ENCODE results near the gene RAB3B. TPM values are rescaled to one million over a fixed set of nuclear protein-coding genes. Genes with fewer than 3 reads are reported as not detected.

RAB3B gene
- total and polyA plus RNA-seq, 8 donors, result 0.69 to 5.7 (median 1.6) TPM

GRCh38 chr1:51927029-51927428 lies 63.5 kb downstream of the RAB3B start:
- TF ChIP-seq, protein P1, sequence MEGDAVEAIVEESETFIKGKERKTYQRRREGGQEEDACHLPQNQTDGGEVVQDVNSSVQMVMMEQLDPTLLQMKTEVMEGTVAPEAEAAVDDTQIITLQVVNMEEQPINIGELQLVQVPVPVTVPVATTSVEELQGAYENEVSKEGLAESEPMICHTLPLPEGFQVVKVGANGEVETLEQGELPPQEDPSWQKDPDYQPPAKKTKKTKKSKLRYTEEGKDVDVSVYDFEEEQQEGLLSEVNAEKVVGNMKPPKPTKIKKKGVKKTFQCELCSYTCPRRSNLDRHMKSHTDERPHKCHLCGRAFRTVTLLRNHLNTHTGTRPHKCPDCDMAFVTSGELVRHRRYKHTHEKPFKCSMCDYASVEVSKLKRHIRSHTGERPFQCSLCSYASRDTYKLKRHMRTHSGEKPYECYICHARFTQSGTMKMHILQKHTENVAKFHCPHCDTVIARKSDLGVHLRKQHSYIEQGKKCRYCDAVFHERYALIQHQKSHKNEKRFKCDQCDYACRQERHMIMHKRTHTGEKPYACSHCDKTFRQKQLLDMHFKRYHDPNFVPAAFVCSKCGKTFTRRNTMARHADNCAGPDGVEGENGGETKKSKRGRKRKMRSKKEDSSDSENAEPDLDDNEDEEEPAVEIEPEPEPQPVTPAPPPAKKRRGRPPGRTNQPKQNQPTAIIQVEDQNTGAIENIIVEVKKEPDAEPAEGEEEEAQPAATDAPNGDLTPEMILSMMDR (IDR thresholded peaks at IDR 0.05), result no peak
- H3K27ac ChIP-seq, result no peak overlapping the region
- H3K27me3 ChIP-seq, result no peaks in the 10 kb centered on the region
- H3K9me3 ChIP-seq, result no peaks in the 10 kb centered on the region
- H3K4me1 ChIP-seq, result no peaks in the 10 kb centered on the region
- 78 to 79% methylated on average over 2 of the region's 2 CpGs for WGBS, 2 donors
- H3K36me3 ChIP-seq, result no peaks in the 10 kb centered on the region
- H3K4me3 ChIP-seq, result no peak overlapping the region
- FAIRE-seq, result no peak
- no peak for ATAC-seq
- DNase-seq, result no peak
- intact Hi-C loops (cut with DNase I), result no loop called here

DNA sequence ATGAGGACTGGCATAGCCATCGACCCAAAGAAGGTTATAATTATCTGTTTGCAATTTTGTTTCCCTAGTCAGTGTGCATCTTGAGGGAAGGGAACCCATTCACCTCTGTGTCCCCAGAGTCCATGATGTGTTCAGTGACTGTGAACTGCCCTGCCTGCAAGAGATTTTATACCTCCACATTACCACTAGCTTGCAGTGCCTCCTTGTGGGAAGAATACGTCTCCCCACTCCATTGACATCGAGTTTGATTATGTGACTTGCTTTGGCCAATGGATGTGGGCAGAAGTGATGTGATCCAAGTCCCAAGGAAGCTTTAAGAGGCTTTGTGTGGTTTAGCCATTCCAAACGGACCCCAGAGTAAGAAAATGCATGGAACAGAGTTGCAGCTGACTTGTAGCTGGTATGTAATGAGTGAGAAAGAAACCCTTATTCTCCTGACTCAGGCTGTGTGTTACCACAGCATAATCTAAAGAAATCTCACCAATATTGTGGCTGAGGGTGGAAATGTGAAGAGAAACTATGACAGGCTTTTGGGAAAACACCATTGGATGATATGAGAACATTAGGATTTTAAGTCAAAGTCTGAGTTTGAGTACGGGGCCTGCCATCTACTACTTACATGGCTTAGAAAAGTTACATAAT lies 64.2 kb downstream of the RAB3B start:
- WGBS, 2 donors, result 63 to 70% methylated on average over 5 of the region's 5 CpGs
- FAIRE-seq, result no peak

DNA sequence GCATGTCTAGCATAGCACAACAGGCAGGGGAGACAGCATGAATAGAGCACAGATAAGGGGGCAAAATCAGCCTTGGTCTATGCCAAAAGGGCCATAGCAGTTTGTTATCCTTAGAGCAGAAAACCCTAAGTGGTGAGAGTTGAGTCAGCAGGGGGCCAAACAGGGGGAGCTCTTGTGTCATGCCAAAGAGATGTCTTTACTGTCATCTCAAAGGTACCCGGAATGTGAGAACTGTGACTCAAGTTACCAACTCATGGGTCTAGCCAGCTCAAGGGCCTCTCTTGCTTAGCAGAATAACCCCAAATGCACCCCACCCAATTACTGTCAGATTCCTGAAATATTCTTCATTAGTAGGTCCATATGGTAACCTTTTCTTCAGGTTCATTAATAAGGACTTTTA lies 66.0 kb downstream of the RAB3B start:
- no peak overlapping the region for H3K27ac ChIP-seq
- H3K27me3 ChIP-seq, result no peaks in the 10 kb centered on the region
- H3K36me3 ChIP-seq, result no peaks in the 10 kb centered on the region
- no peaks in the 10 kb centered on the region for H3K4me1 ChIP-seq
- no peaks in the 10 kb centered on the region for H3K9me3 ChIP-seq
- FAIRE-seq (no peak), DNase-seq (no peak), ATAC-seq (no peak)
- TF ChIP-seq, protein P1 (IDR thresholded peaks at IDR 0.05), result no peak
- H3K4me3 ChIP-seq, result no peak overlapping the region
- 50 to 79% methylated on average over 1 of the region's 1 CpG for WGBS, 2 donors
- intact Hi-C loops (cut with DNase I), result no loop called here

More for the DNA sequence above, 64.2 kb downstream of the RAB3B start:
- no peaks in the 10 kb centered on the region for H3K36me3 ChIP-seq
- no peak overlapping the region for H3K27ac ChIP-seq
- H3K4me1 ChIP-seq, result no peaks in the 10 kb centered on the region
- H3K9me3 ChIP-seq, result no peaks in the 10 kb centered on the region
- H3K4me3 ChIP-seq, result no peak overlapping the region
- intact Hi-C loops (cut with DNase I), result no loop called here
- DNase-seq (no peak), ATAC-seq (no peak)
- TF ChIP-seq, protein P1 (IDR thresholded peaks at IDR 0.05), result no peak
- no peaks in the 10 kb centered on the region for H3K27me3 ChIP-seq

DNA sequence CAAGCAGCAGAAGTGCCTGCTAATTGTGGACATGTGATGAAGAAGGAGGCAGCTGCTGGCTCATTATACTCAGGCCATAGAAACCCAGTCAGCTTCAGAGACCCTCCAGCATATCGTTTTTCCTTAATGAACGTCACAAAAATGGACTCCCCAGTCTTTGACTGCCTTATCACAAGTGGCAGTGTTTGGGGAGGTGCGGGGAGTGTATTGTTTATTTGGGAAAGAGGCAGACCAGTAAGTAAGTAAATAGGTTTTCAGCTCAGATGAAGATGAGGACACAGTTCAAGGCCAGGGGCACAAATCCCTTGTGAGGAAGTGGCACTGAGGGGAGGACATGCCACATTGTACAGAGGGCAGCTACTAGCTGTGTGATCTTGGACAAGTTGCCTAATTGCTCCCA lies 68.5 kb downstream of the RAB3B start:
- H3K27ac ChIP-seq, result no peak overlapping the region
- no peak overlapping the region for H3K4me3 ChIP-seq
- FAIRE-seq (no peak), ATAC-seq (no peak), DNase-seq (no peak)
- H3K36me3 ChIP-seq, result no peaks in the 10 kb centered on the region
- no peaks in the 10 kb centered on the region for H3K9me3 ChIP-seq
- no peaks in the 10 kb centered on the region for H3K4me1 ChIP-seq
- H3K27me3 ChIP-seq, result no peaks in the 10 kb centered on the region
- intact Hi-C loops (cut with DNase I), result no loop called here
- TF ChIP-seq, protein P1 (IDR thresholded peaks at IDR 0.05), result no peak
- 49 to 68% methylated on average over 3 of the region's 3 CpGs for WGBS, 2 donors

- DNase-seq, result no peak
- no peaks in the 10 kb centered on the region for H3K36me3 ChIP-seq
- intact Hi-C loops (cut with DNase I), result no loop called here
- H3K27me3 ChIP-seq, result no peaks in the 10 kb centered on the region
- H3K4me1 ChIP-seq, result no peaks in the 10 kb centered on the region
- no peak overlapping the region for H3K4me3 ChIP-seq
- no peak for FAIRE-seq
- TF ChIP-seq, protein P1 (IDR thresholded peaks at IDR 0.05), result no peak
- no peak overlapping the region for H3K27ac ChIP-seq
- no peak for ATAC-seq
- H3K9me3 ChIP-seq, result no peaks in the 10 kb centered on the region
- WGBS, 2 donors, result 68 to 76% methylated on average over 5 of the region's 5 CpGs
These were observed 70.4 kb downstream of the RAB3B start for GRCh38 chr1:51920130-51920529.
